HL-60/S4 treated with retinoic acid at 250 ng/mL for 4 days and 3 days (cell line): ENCODE measurements around the gene PWP2.
"Not testable (repeated sequence)": the region's sequence is repeated elsewhere in the genome, so short reads cannot be mapped to it uniquely, and the experiment has no call there.

ENCODE experiments used
- in situ Hi-C: fragments of 300-500 bp; cut with MboI; formaldehyde crosslinking; loops from 2 replicates; pipeline ENCODE4 v1.7.0; 2022; ENCODE audit warnings: low sequenced_read_pairs

PWP2 gene

DNA sequence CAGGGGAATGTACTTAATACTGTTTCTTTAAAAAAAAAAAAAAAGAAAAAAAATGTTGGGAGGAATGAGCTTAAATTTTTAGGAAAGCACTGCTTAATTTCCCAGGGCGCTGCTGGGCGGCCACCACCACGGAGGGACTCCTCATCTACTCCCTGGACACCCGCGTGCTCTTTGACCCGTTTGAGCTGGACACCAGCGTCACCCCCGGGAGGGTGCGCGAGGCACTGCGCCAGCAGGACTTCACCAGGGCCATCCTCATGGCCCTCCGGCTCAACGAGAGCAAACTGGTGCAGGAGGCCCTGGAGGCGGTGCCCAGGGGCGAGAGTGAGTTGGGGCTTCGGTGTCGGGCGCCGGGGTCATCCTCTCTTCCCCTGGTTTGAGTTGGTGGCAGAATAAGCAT is 20.6 kb downstream of the PWP2 start:
- in situ Hi-C loops: not testable (repeated sequence)

DNA sequence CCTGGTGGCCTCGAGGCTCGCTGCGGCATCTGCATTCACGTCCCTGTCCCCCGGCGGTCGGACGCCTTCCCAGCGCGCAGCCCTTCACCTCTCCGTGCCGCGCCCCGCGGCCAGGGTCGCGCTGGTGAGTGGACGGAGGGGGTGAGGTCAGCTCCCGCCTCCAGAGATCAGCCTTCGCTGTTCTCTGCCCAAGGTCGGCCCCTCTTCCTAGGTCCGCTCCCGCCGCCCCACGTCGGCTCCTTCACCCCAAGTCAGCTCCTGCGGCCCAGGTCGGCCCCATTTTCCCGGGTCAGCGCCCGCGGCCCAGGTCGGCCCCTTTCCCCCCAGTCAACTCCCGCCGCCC is 26.5 kb downstream of the PWP2 start:
- in situ Hi-C loops: not testable (repeated sequence)

DNA sequence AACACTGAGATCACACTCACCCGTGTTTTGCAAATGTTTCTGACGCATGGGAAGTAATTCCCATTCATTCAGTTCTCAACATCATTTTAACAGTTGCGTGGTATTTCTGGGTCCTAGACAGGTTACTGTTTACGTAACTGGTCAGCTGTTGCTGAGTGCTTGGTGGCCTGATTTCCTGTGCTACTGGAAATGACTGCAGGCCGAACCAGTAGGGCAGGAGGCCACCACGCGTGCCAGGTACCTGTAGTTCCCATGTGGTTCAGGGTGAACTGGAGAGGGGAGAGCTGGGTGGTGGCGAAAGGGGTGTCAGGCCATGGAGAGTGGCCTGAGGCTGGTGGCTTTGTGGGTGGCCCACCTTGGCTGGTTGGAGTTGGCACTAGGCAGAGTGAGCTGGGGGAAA is 27.5 kb downstream of the PWP2 start:
- in situ Hi-C loops: not testable (repeated sequence)

DNA sequence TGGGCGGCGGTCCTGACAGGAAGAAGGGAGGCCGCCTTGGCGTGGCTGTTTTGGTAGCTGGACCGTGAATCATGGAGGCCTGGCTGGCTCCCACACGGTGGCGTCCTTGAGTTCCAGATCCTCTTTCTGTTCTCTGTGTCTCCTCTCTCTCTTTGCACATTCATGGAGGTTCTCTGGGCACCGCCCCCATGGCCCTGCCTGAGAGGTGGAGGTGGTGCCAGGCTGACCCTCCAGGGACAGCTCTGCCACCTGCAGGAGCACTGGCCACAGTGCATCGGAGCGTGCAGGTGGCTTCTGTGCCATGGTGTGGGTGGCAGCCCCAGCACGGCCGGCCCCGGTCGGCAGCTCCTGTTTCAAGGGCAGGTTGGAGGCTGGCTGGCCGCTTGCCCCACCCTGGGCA is 30.8 kb downstream of the PWP2 start:
- in situ Hi-C loops: not testable (repeated sequence)

DNA sequence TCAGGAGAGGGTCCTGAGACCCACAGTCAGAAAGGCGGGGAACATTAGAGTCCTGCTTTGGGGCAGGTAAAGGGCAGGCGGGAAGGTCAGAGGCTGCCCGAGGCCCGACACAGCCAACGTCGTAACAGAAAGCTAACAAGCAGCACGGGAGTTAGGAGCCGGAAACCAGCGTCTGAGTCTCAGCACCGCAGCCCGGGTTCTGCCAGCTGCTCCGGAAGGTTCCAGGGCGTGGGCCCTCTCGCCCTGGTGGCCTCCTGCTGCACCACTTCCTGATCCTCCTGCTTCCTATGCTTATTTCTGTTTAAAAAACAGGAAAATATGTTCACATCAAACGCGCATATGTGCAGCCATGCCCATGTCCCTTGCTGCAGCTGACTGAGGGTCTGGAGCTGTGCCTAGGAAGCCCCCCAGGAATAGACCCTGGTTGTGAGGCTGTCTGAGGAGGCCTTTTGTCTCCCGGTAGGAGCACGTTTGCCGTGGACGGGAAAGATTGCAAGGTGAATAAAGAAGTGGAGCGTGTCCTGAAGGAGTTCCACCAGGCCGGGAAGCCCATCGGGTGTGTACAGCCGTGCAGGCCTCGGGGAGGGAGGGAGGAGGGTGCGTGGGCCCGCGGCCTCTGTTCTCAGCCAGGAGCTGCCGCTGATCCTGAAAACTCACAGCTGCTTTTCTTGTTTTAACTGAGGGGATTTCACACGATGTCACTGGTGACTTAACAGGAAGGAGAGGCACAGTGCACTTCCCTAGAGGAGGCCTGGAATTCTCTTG is 32.8 kb downstream of the PWP2 start:
- in situ Hi-C loops: not testable (repeated sequence)

DNA sequence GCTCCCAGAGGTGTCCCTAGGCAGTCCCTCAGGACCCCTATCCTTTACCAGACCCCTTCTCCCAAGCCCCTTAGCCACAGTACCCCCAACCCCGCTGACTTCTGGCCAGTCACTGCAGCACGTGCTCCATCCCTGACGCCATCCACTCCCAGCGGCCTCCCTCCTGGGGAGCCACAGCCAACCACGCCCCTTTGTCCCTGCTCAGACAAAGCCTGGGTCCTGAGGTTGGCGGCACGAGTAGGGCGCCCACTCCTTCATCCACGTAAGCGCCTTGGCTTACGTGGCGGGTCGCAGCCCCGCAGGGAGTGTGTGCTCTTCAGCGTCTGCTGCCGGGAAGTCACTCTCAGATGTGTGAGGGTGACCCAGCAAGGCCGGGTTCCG is 33.3 kb downstream of the PWP2 start:
- in situ Hi-C loops: not testable (repeated sequence)

DNA sequence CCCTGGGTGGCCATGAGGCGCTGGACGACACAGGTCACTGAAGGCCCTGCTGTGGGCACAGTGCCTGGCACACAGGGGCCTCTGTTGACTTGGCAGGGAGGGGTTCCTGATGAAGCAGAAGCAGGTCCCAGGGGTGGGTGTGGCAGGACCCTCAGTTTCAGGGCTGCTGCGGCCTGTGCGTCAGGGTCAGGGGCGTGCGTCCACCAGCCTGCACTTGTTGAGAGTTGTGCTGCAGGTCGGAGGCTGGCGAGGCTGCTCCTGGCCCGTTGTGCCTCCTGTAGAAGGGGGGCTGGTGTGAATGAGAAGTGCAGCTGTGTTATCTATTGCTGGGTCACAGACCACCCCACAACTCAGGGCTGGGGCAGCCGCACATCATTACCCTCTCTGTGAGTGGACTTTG is 35.3 kb downstream of the PWP2 start:
- in situ Hi-C loops: not testable (repeated sequence)

DNA sequence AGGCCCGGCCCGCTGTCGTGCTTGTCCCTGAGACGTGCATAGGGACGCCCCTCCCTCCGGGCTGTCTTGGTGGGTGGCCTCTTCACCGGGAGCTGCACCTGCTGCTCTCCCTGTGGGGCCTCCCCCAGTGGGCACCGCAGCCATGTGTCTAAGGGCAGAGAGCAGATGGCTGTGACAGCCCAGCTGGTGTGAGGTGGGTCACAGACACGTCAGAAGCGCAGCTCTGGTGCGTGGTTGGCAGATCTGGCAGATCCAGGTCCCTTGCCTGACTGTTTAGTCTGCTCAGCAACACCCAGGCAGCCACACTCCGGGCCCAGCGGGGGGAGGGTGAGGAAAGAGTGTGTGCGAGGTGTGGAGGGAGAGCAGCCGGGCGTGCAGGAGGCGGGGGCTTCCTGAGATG is 36.2 kb downstream of the PWP2 start:
- in situ Hi-C loops: not testable (repeated sequence)

DNA sequence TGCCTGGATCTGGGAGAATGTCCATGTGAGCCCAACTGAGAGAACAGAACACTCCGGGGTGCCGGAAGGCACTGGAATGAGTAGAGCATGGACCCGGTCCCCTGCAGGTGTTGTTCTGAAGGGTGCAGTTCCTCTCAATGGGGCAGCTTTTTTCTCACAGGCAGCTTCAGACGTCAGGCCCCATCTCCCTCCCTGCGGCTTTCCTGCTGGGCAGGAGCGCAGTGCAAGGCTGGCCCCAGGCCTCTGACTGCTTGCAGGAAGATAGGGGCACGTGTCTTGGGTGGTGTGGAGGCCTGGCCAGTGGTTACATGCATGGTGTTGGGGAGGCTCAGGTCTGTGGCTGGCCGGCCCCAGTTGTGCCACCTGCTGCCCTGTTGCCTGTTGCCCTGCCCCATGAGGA is 36.8 kb downstream of the PWP2 start:
- in situ Hi-C loops: not testable (repeated sequence)

DNA sequence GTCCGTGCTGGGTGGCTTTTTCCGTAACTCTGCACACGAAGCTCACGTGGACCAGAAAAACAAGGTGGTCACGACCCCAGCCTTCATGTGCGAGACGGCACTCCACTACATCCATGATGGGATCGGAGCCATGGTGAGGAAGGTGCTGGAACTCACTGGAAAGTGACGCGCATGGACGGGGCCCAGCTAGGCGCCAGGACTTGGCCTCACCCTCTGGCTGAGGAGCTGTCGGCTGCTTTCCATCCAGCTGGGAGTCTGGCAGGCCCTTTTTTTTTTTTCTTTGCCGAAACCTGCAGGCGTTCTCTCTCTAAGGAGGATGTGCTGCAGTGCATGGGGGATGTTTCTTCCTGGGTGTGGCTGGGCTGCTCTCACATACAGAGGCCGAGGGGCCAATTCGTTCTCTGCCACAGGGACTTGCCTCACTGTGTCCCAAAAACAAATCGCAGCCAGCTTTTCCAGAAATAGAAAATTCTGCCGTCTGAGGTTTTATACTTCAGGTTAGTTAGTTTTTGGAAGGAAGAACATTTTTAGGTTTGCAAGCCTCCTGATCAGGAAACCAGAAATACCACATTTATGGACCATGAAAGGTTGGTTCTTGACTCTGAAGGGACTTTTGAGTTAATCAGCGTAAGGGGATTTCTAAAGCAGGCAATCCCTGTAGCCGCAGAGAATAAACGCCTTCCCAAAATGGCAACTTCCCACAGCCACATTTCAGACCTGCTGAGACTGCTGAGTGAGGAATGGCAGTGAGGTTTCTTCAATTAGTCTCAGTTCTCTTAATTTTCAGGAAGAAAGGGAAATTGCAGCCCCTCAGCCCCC is 37.8 kb downstream of the PWP2 start:
- in situ Hi-C loops: not testable (repeated sequence)

DNA sequence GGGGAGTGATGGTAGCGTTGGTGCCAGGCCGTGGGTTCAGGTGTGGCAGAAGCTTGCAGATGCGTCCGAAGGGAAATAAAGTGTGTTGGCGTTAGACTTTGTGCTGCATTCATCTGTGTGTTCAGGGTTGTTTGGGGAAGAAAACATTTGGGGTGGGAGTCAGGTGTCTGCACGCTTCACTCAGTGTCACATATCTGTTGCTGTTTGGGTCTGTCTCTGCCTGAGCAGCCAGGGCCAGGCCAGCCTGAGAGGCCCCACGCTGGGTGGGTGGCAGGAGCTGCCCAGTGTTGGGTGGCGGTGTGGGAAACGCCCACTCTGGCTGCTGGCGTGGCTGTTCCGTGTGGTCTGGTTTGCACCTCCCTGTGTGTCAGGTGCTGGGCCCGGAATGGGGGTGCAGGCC is 38.4 kb downstream of the PWP2 start:
- in situ Hi-C loops: not testable (repeated sequence)

DNA sequence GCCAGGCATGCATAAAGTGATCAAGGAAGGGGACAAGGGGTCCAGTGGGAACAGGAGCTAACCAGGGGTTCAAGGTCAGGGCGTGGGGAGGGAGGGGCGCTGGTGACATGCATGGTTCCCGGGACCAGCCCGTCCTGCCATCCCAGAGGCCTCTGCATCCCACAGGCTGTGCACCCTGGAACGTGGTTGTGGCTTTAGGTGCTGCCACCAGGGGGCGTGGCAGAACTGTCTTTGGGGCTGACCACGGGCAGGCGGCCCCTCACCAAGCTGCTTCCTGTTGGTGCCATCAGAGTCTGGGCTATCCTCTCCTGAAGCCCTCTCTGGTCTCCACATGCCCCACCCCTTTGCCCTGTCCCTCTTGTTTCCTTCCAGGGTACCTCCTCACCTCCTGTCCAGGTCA is 39.9 kb downstream of the PWP2 start:
- in situ Hi-C loops: not testable (repeated sequence)

DNA sequence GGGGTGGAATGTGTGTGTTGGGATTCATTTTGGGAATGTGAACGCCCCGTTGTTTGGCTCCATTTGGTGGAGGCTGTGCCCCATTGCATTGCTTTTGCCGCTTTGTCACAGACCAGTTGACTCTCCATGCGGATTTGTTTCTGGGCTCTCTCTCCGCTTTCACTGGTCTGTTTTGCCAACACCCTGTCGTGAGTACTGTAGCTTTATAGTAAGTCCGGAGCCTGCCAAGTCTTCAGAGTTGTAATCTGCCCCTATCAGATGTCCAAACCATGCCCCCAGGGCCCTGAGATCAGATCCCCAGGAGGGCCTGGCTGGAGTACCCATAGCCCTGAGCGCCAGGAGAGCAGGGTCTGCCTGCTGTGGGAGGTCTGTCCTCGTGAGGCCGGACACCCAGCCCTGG is 43.1 kb downstream of the PWP2 start:
- in situ Hi-C loops: not testable (repeated sequence)

DNA sequence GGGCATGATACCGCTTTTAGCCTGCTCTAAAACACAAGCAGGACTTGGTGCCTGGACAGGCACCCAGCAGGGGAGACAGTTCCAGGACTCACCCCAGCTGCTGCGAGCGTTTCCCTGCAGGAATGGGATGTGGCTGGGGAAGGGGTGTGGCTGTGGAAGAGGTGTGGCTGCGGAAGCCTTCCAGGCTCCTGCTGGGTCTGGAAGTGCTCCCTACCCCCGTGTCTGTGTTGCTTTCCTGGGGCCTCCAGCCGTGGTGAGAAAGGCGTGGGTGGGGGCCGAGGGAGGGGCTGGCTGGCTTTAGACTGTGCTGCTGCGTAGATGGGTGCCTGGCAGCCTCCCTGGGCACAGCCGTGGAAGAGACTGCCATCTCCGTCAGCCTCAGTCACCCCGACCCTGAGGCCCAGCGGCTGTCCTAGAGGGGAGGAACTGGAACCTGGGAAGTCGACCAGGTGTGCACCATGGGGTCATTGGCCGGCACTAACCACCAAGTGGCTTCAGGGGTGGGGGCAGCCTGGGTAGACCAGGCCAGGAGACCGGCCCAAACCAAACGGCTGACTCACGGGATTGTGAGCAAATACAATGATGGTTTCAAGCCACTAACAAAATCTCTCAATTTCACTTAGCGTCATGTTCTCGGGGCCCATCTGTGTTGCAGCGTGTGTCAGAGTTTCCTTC is 46.2 kb downstream of the PWP2 start:
- in situ Hi-C loops: not testable (repeated sequence)

DNA sequence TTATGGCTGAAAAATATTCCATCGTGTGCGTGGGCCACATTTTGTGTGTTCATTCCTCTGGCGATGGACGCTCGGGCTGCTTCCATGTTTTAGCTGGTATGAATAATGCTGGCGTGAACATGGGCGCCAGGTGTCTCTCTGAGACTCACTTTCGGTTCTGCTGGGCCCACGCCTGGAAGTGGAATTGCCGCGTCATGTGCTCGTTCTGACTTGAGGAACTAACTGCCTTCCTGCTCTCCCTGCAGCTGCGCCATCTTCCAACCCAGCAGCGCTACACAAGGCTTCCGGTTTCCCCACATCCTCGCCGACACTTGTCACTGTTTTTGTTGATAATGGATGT is 46.7 kb downstream of the PWP2 start:
- in situ Hi-C loops: not testable (repeated sequence)

DNA sequence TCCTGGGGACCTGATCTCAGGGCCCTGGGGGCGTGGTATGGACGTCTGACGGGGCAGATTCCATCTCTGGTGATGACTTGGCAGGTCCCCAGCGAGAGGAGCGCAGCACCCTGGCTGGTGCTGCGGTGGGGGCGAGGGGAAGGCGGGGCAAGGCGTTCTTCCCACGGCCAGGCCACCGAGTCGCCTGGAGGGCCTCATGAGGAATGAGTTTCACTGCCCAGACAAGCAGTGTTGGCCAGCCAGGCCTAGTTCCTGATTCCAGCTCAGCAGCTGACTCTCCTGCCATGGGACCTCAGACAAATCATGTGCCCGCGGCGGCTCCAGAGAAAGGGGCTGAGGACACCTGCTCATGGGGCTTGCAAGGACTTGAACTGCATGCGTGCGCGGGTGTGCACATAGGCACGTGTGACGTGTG is 47.6 kb downstream of the PWP2 start:
- in situ Hi-C loops: not testable (repeated sequence)

DNA sequence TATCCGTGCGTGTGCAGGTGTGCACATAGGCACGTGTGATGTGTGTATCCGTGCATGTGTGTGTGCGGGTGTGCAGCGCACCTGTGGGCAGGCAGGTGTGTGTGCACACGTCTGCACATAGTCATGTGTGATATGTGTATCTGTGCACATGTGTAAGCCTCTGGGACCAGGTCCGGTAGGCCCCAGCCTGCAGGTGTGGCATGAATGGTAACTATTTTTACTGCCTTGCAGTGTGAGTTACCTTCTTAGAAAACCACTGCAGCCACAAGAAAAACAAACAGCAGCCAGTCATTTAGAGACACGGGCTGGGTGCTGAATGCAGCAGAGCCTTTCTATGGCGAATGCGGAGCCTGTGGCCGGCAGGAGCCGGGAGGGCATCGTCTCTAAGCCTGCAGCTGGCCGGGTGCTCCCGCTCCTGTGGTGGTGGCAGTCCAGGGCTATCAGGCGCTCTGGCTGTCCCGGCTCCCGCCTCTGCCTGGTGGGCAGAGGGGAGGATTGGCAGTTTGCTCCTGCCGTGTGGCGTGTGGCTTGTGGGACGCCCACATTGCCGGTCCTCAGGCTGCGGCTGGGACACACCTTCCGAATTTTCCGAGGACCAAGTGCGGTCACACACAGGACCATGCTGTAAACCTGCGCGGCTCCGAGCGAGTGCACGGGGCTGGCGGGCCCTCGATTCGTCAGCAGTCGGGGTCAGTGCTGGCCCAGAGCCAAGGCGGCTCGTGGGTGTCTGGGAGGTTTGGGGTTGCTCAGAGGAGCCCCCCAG is 48.2 kb downstream of the PWP2 start:
- in situ Hi-C loops: not testable (repeated sequence)

DNA sequence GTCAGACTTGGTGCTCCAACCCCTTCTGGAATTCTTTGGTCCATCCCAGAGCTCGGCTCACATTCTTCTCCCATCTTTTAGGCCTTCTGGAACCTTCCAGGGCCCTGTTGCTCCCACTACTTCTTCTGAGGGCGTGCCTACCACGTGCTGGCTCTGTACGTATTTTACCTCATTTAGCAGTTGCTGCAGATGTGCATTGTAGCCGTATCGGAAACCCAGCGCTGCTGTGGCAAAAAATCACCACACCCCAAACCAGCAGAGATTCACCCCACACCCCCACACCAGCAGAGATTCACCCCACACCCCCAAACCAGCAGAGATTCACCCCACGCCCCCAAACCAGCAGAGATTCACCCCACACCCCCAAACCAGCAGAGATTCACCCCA is 48.8 kb downstream of the PWP2 start:
- in situ Hi-C loops: not testable (repeated sequence)

DNA sequence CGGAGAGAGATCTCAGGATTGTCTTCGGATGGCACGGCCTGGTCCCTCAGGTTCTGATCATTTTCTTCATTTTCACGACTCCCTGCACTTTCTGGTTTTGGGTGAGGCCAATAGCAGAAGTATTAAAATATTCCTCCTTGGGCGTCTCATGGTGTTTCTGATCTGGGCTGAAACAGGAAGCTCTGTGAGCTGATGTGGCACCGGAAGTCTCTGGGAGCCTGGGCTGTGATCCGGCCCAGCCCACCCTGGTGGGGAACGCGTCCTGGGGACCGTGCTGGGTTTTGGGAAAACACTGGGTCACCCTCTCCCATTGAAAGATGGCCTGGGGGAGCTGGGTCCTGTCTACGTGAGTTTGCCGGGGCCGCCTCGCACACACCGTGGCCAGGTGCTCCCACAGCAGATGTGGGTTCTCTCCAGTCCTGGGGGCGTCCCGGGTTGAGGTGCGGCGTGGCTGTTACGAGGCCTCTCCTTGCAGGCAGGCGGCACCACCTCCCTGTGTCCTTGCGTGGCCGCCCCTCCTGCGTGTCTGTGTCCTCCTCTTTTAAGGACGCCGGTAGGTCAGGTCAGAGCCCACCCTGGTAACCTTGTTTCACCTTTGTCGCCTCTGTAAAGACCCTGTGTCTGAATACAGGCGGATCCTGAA is 50.4 kb downstream of the PWP2 start:
- in situ Hi-C loops: not testable (repeated sequence)

DNA sequence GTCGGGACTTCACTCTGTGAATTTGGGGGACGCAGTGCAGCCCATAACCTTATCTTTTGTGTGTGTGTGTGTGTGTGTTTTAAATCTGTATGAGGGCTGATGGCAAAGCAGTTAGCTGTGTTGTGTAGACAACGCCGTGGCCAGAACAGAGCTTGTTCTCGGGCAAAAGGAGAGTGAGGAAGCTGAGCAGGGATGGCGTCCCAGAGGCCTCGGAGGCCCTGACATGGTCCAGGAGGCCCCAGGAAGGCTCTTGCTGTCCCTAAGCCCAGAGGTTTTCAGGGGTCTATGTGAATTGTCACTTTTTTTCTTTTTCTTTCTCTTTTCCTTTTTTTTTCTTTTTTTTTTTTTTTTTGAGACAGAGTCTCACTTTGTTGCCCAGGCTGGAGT is 50.9 kb downstream of the PWP2 start:
- in situ Hi-C loops: not testable (repeated sequence)
